Stimulated activated memory B cell treated with anti-CD40 and anti-IgM and Interleukin-4, amounts not matched to agents 10 μg/mL and 1 μg/mL and 100 μg/mL, for 72 hours (primary cell): Measurements from ENCODE around the gene ANO2.
A peak's percentile ranks its signal among the peaks of the same experiment; 100 is the strongest.
"Not testable (repeated sequence)": the region's sequence is repeated elsewhere in the genome, so short reads cannot be mapped to it uniquely, and the experiment has no call there.

Experiments
- ATAC-seq: fragments of 150-1000 bp; cut with Tn5 transposase; 2 replicates; pipeline ENCODE4 v1.10.0; 2021
- H3K27ac Mint-ChIP-seq: one replicate; pipeline ENCODE4 v1.8.0; 2022; ENCODE audit warnings: mild to moderate bottlenecking, mixed read lengths
- H3K27me3 Mint-ChIP-seq: one replicate; pipeline ENCODE4 v1.8.0; 2022; ENCODE audit warnings: mixed read lengths
- H3K36me3 Mint-ChIP-seq: one replicate; pipeline ENCODE4 v1.8.0; 2022; ENCODE audit warnings: mixed read lengths
- H3K4me1 Mint-ChIP-seq: one replicate; pipeline ENCODE4 v1.8.0; 2022; ENCODE audit warnings: mixed read lengths
- H3K4me3 Mint-ChIP-seq: one replicate; pipeline ENCODE4 v1.8.0; 2022; ENCODE audit warnings: mild to moderate bottlenecking, moderate library complexity, mixed read lengths
- H3K9me3 Mint-ChIP-seq: one replicate; pipeline ENCODE4 v1.8.0; 2022; ENCODE audit warnings: mixed read lengths

Gene ANO2

GRCh38 chr12:5661811-5662210 is 283.2 kb downstream of the ANO2 start:
- Mint-ChIP-seq H3K27ac (no peak overlapping the region), H3K27me3 (no peaks in the 10 kb centered on the region), H3K4me3 (no peak overlapping the region), H3K36me3 (no peaks in the 10 kb centered on the region), H3K4me1 (no peaks in the 10 kb centered on the region), H3K9me3 (peaks cover 3% of the 10 kb centered on the region)
- ATAC-seq = no peak

DNA sequence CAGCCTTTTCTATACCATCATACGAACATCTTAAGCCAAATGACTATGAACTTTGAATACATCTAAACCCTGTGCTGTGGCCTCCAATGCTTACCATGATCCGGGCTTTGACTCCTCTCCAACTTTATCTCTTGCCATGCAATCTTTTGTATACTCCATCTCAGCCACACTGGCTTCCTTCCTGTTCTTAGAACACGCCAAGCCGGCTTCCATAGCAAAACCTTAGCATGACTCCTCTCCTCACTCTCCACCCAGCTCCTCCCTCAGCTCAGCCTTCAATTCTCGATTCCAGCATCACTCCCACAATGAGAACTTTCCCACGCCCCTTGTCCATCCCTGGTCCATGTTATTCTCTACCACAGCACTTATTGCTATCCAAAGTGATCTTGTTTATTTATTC is 284.8 kb downstream of the ANO2 start:
- no peak for ATAC-seq
- H3K4me3 Mint-ChIP-seq = no peak overlapping the region

DNA sequence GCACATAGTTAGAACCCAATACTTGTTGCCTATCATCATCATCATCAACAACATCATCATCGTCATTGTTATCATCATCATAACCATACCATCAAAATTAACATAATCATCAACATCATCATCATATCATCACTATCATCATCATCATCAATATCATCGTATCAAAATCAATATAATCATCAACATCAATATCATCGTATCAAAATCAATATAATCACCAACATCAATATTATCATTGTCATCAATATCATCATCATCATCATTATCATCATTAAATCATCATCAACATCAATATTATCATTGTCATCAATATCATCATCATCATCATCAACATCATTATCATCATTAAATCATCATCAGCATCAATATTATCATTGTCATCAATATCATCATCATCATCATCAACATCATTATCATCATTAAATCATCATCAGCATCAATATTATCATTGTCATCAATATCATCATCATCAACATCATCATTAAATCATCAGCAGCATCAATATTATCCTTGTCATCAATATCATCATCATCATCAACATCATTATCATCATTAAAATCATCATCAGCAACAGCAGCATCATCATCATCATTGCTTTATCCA is 286.6 kb downstream of the ANO2 start:
- H3K4me1 Mint-ChIP-seq, H3K4me3 Mint-ChIP-seq, H3K9me3 Mint-ChIP-seq, H3K27me3 Mint-ChIP-seq, ATAC-seq, H3K36me3 Mint-ChIP-seq, H3K27ac Mint-ChIP-seq: not testable (repeated sequence)

More for the DNA sequence above, 284.8 kb downstream of the ANO2 start:
- Mint-ChIP-seq H3K36me3 (no peaks in the 10 kb centered on the region), H3K4me1 (no peaks in the 10 kb centered on the region), H3K27ac (no peak overlapping the region), H3K9me3 (peaks cover 3% of the 10 kb centered on the region), H3K27me3 (no peaks in the 10 kb centered on the region)

- H3K36me3 Mint-ChIP-seq = no peaks in the 10 kb centered on the region
- H3K4me1 Mint-ChIP-seq = no peaks in the 10 kb centered on the region
- no peak overlapping the region for H3K4me3 Mint-ChIP-seq
- no peaks in the 10 kb centered on the region for H3K9me3 Mint-ChIP-seq
- H3K27ac Mint-ChIP-seq = no peak overlapping the region
- ATAC-seq = no peak
- H3K27me3 Mint-ChIP-seq = no peaks in the 10 kb centered on the region
These were observed 288.2 kb downstream of the ANO2 start for GRCh38 chr12:5656836-5657235.

- Mint-ChIP-seq H3K36me3 (no peaks in the 10 kb centered on the region), H3K4me3 (no peak overlapping the region), H3K4me1 (no peaks in the 10 kb centered on the region), H3K27me3 (no peaks in the 10 kb centered on the region), H3K9me3 (no peaks in the 10 kb centered on the region), H3K27ac (no peak overlapping the region)
- ATAC-seq = no peak
These were observed 289.9 kb downstream of the ANO2 start for GRCh38 chr12:5655120-5655519.

DNA sequence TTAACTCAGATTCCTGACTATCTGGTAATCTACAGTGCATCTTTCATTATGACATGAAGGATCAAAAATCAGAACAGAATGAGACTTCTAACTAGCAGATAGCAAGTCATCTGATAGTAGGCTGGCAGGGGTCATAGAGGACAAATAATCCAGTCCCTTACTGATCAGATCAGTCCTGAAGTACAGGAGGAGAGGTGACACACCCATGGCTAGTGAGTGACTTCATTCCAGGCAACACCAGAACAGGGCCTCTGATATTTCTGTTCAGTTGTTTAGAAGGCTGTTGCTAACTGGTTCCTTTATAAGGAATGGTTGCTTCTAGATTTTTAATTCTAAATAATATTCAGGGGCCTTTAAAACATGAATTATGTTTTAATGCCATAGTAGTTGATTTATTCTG is 291.0 kb downstream of the ANO2 start:
- Mint-ChIP-seq H3K36me3 (no peaks in the 10 kb centered on the region), H3K9me3 (no peaks in the 10 kb centered on the region), H3K27ac (no peak overlapping the region), H3K4me1 (no peaks in the 10 kb centered on the region), H3K27me3 (no peaks in the 10 kb centered on the region), H3K4me3 (no peak overlapping the region)
- no peak for ATAC-seq

- H3K4me3 Mint-ChIP-seq = no peak overlapping the region
- H3K4me1 Mint-ChIP-seq = no peaks in the 10 kb centered on the region
- no peak for ATAC-seq
- no peaks in the 10 kb centered on the region for H3K36me3 Mint-ChIP-seq
- no peak overlapping the region for H3K27ac Mint-ChIP-seq
- peaks cover 9% of the 10 kb centered on the region for H3K27me3 Mint-ChIP-seq
- H3K9me3 Mint-ChIP-seq = no peaks in the 10 kb centered on the region
These were observed 294.1 kb downstream of the ANO2 start for GRCh38 chr12:5650829-5651461.

GRCh38 chr12:5650281-5650680 is 294.8 kb downstream of the ANO2 start:
- no peaks in the 10 kb centered on the region for H3K4me1 Mint-ChIP-seq
- H3K27ac Mint-ChIP-seq = no peak overlapping the region
- no peaks in the 10 kb centered on the region for H3K9me3 Mint-ChIP-seq

DNA sequence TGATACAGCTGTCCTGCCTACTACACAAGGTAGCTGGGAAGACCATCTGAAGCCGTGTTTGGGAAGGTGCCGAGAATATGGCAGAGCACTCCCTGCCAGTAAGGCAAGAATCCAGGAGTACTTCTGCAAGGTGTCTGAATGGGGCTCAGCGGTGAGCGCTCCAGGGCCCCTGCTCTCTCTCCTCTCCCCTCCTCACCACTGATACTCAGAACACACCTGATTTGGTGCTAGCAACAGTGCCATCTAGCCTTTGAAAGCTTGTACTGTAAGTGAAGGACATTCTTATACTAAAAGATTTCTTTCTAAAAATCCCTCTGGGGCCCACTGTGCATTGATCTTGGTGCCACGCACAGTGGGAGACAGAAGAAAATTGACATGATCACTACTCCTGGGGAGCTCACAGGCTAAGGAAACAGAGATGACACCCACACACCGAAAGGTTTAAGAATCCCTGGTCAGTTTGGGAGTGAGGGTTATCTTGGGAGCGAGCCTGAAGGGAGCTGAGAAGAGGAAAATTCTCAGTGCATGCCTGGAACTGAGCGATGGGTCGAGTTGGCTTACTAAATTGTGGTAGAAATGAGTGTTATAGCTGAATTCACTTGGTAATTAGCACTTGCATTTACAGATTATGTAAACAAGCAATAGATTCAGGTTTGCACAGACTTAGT is 296.2 kb downstream of the ANO2 start:
- Mint-ChIP-seq H3K27ac (no peak overlapping the region), H3K36me3 (no peaks in the 10 kb centered on the region), H3K27me3 (peaks cover 9% of the 10 kb centered on the region), H3K9me3 (no peaks in the 10 kb centered on the region), H3K4me1 (no peaks in the 10 kb centered on the region), H3K4me3 (no peak overlapping the region)
- no peak for ATAC-seq

More at GRCh38 chr12:5650281-5650680, 294.8 kb downstream of the ANO2 start:
- no peak overlapping the region for H3K4me3 Mint-ChIP-seq
- no peaks in the 10 kb centered on the region for H3K36me3 Mint-ChIP-seq
- no peak for ATAC-seq
- H3K27me3 Mint-ChIP-seq = peaks cover 9% of the 10 kb centered on the region

GRCh38 chr12:5643266-5643665 is 301.8 kb downstream of the ANO2 start:
- no peaks in the 10 kb centered on the region for H3K36me3 Mint-ChIP-seq
- no peak overlapping the region for H3K27ac Mint-ChIP-seq
- ATAC-seq = no peak
- peaks cover 9% of the 10 kb centered on the region for H3K27me3 Mint-ChIP-seq
- no peaks in the 10 kb centered on the region for H3K9me3 Mint-ChIP-seq
- H3K4me3 Mint-ChIP-seq = no peak overlapping the region
- no peaks in the 10 kb centered on the region for H3K4me1 Mint-ChIP-seq

GRCh38 chr12:5637698-5638097 is 307.4 kb downstream of the ANO2 start:
- no peak for ATAC-seq
- H3K4me3 Mint-ChIP-seq = no peak overlapping the region
- H3K27ac Mint-ChIP-seq = no peak overlapping the region
- no peaks in the 10 kb centered on the region for H3K36me3 Mint-ChIP-seq
- H3K9me3 Mint-ChIP-seq = no peaks in the 10 kb centered on the region
- H3K27me3 Mint-ChIP-seq = peaks cover 11% of the 10 kb centered on the region
- no peaks in the 10 kb centered on the region for H3K4me1 Mint-ChIP-seq

- Mint-ChIP-seq H3K27me3 (peaks cover 11% of the 10 kb centered on the region), H3K9me3 (no peaks in the 10 kb centered on the region), H3K4me1 (no peaks in the 10 kb centered on the region), H3K36me3 (no peaks in the 10 kb centered on the region), H3K27ac (no peak overlapping the region), H3K4me3 (no peak overlapping the region)
- ATAC-seq = peak; percentile 16
These were observed 308.2 kb downstream of the ANO2 start for GRCh38 chr12:5636907-5637306.

- no peak overlapping the region for H3K4me3 Mint-ChIP-seq
- no peaks in the 10 kb centered on the region for H3K4me1 Mint-ChIP-seq
- H3K27ac Mint-ChIP-seq = no peak overlapping the region
- no peaks in the 10 kb centered on the region for H3K36me3 Mint-ChIP-seq
- H3K9me3 Mint-ChIP-seq = no peaks in the 10 kb centered on the region
- no peak for ATAC-seq
- H3K27me3 Mint-ChIP-seq = peaks cover 17% of the 10 kb centered on the region
These were observed 312.0 kb downstream of the ANO2 start for GRCh38 chr12:5633106-5633505.

DNA sequence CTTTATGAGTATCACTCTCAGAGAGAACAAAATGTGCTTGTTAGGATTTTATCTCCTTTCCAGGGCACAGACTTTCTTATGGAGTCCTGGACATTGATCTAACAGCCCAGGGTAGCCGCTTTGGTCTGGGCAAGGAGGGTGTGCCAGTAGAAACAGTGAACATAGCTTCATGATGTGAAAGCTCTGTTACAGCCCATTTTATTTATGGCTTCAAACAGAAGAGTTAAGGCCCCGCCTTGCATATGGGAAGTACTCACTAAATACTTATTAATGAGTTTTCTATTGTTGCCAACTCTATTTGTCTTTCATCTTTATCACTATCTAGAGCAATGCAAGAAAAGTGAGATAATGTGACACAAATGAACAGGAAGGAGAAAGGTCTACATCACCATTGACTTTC is 312.6 kb downstream of the ANO2 start:
- ATAC-seq = no peak
- H3K4me3 Mint-ChIP-seq = no peak overlapping the region
- no peaks in the 10 kb centered on the region for H3K36me3 Mint-ChIP-seq
- no peak overlapping the region for H3K27ac Mint-ChIP-seq
- H3K4me1 Mint-ChIP-seq = no peaks in the 10 kb centered on the region
- H3K27me3 Mint-ChIP-seq = peaks cover 18% of the 10 kb centered on the region
- no peaks in the 10 kb centered on the region for H3K9me3 Mint-ChIP-seq

GRCh38 chr12:5631497-5631896 is 313.6 kb downstream of the ANO2 start:
- ATAC-seq = no peak
- no peaks in the 10 kb centered on the region for H3K36me3 Mint-ChIP-seq
- H3K9me3 Mint-ChIP-seq = no peaks in the 10 kb centered on the region
- H3K4me3 Mint-ChIP-seq = no peak overlapping the region
- no peaks in the 10 kb centered on the region for H3K4me1 Mint-ChIP-seq
- no peak overlapping the region for H3K27ac Mint-ChIP-seq
- peaks cover 18% of the 10 kb centered on the region for H3K27me3 Mint-ChIP-seq

GRCh38 chr12:5630726-5631125 is 314.3 kb downstream of the ANO2 start:
- Mint-ChIP-seq H3K4me3 (no peak overlapping the region), H3K9me3 (no peaks in the 10 kb centered on the region), H3K36me3 (no peaks in the 10 kb centered on the region), H3K4me1 (no peaks in the 10 kb centered on the region), H3K27ac (no peak overlapping the region), H3K27me3 (peaks cover 18% of the 10 kb centered on the region)
- no peak for ATAC-seq
